Loucy (cell line): ENCODE data around the gene ODC1.

ENCODE experiments used
- CTCF ChIP-seq: fragments of 200-600 bp; sonication (generic); conservative IDR thresholded peaks from 2 replicates; pipeline ENCODE4 v1.5.1; 2014; ENCODE audit warnings: mild to moderate bottlenecking, antibody characterized with exemption, low read length
- EZH2phosphoT487 ChIP-seq: fragments of 200-600 bp; IDR thresholded peaks from 2 replicates; pipeline ENCODE4 v1.6.1; 2018; ENCODE audit warnings: antibody characterized with exemption, mild to moderate bottlenecking, moderate library complexity, borderline replicate concordance

- no peak for TF ChIP-seq CTCF
- TF ChIP-seq EZH2phosphoT487, result no peak
Observed at GRCh38 chr2:10489842-10490555, 41.9 kb upstream of the ODC1 start.
